ENCODE measurements around the gene HAX1.
"Not testable (repeated sequence)": the region's sequence is repeated elsewhere in the genome, so short reads cannot be mapped to it uniquely, and the experiment has no call there.

Gene HAX1

DNA sequence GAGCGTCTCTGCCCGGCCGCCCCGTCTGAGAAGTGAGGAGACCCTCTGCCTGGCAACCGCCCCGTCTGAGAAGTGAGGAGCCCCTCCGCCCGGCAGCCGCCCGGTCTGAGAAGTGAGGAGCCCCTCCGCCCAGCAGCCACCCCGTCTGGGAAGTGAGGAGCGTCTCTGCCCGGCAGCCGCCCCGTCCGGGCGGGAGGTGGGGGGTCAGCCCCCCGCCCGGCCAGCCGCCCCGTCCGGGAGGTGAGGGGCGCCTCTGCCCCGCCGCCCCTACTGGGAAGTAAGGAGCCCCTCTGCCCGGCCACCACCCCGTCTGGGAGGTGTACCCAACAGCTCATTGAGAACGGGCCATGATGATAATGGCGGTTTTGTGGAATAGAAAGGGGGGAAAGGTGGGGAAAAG, 15.2 kb downstream of the HAX1 start:
- DNase-seq = not testable (repeated sequence)

DNA sequence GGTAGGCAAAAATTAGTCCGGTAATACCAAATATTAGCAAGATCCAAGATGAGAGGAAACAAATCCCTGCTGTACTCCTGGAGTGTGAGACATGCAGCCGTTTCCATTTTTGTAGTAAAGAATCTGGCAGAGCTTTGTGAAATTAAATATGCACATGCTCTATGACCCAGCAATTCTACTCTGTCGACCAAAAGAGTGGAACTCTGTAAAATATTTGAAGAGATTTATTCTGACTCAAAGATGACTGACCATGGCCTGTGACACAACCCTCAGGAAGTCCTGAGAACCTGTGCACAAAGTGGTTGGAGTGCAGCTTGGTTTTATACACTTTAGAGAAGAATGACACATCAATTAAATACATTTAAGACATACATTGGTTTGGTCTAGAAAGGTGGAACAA, 16.2 kb downstream of the HAX1 start:
- no peak for DNase-seq

DNA sequence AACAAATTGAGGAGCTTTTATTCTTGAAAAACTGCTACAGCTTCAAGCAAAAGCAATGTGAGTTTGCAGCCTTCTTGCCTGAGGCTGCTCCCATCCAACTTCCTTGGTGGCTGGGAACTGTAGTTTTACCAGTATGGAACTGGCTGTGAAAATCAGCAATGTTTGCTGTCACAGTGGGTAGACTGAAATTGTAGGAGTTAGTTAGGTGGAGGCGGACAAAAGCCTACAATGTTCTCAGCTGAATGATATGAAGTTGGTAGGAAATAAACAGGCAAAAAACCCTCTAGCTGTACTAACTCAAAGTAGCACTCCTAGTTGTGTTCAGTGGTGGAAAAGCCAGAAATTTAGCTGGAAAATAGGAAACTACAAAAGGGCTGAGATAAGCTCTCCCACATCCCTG, 18.5 kb downstream of the HAX1 start:
- no peak for DNase-seq

DNA sequence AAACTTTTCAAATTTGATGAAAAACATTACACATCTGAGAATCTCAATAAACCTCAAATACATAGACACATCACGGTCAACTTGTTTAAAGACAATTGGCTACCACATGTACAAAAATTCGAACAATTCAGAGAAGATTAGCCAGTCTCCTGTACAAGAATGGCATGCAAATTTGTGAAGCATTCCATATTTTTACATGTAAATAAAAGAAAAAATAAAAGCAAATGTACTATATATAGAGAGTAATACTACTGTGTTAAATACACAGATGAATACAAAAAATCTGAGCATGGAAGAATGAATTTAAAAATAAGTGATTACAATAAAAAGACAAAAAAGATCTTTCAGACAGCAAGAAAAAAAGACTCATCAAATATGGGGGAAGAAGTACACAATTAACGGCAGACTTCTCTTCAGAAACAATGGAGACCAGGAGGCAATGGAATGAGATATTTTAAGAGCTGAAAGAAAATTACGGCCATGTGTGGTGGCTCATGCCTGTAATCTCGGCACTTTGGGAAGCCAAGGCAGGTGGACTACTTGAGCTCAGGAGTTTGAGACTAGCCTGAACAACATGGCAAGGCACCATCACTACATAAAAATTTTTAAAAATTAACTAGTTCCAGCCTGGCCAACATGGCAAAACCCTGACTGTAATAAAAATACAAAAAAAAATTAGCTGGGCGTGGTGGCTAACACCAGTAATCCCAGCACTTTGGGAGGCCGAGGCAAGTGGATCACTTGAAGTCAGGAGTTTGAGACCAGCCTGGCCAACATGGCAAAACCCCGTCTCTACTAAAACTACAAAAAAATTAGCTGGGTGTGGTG, 23.2 kb downstream of the HAX1 start:
- peak; percentile 52 for DNase-seq

DNA sequence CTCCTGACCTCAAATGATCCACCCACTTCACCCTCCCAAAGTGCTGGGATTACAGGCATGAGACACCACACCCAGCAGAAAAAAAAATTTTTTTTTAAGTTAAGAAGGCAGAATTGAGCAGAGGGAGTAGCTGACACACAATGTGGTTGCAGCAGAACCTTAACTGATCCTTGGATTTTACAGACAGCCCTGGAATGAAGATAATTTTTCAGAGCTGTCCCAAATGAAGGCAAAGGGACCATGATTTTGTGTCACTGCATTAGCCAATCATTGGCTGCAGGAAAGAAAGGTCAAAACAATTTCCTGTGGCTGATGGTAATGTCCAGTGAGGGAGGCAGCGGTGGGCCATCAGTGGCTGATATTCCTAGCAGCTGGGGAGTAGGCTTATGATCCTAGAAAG, 29.2 kb downstream of the HAX1 start:
- no peak for DNase-seq

DNA sequence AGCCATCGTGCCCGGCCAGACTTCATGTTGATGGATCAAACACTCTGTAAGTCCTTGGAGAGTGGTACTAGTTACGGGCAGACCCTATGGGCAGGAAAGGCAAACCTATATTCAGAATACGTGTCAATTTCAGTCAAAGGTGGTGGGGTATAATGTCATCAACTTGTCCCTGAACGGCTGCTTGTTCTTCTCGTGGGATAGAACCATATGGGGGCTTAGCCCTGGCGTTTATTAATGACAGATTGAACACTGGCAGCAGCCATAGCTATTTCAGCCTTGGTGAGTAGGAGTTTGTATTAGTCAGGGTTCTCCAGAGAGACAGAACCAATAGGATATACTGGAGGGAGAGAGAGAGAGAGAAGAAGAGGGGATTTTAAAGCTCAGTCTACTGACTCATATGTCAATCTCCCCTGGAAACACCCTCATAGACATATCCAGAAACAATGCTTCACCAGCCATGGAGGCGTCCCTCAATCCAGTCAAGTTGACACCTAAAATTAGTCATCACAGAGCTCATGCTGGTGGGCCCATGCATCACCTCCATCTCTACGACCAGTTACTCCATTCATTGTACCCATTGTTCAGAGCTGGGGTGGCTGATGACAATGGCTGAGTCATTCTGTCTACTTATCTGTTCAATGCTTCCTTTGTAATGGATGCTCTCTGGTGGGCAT, 32.4 kb downstream of the HAX1 start:
- no peak for DNase-seq

DNA sequence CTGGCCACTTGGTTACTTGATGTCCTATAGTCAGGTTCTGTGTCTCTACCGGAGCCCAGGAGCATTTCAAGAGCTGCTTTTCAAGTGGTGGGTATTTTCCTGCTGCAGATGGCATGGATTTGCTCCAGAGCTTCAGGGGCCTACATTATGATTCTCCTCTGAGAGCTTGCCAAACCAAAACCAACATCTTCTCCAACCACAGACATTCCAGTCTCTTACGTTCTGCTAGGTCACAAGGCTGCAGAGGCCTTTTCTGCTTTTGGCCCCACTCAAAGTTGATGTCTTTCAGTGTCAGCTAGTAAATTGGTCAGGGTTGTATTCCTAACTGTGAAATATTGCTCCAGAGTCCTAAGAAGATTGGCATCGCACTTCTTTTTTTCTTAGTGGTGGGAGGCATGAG, 33.7 kb downstream of the HAX1 start:
- DNase-seq = no peak

DNA sequence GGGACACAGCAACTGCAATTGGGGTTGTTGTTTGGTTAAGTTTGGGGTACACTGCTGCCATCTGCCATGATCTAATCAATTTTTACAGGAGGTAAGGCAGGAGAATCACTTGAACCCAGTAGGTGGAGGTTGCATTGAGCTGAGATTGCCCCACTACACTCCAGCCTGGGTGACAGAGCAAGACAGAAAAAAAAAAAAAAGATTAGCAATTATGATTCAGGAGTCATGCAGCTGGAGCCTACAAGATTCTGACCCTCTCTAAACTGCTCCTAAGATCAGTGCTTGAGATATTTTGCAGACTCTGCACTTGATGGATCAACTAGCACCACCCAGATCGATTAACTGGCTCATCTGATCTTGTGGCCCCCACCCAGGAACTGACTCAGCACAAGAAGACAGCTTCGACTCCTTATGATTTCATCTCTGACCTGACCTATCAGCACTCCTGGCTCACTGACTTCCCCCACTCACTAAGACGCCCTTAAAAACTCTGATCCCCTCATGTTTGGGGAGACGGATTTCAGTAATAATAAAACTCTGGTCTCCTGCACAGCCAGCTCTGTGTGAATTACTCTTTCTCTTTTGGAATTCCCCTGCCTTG, 35.3 kb downstream of the HAX1 start:
- not testable (repeated sequence) for DNase-seq

DNA sequence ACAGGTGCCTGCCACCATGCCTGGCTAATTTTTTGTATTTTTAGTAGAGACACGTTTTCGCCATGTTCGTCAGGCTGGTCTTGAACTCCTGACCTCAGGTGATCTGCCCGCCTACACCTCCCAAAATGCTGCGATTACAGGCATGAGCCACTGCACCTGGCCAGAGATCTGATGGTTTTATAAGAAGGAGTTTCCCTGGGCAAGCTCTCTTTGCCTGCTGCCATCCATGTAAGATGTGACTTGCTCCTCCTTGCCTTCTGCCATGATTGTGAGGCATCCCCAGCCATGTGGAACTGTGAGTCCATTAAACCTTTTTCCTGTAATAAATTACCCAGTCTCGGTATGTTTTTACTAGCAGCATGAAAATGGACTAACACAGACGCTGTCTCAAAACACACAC, 36.7 kb downstream of the HAX1 start:
- DNase-seq = not testable (repeated sequence)

DNA sequence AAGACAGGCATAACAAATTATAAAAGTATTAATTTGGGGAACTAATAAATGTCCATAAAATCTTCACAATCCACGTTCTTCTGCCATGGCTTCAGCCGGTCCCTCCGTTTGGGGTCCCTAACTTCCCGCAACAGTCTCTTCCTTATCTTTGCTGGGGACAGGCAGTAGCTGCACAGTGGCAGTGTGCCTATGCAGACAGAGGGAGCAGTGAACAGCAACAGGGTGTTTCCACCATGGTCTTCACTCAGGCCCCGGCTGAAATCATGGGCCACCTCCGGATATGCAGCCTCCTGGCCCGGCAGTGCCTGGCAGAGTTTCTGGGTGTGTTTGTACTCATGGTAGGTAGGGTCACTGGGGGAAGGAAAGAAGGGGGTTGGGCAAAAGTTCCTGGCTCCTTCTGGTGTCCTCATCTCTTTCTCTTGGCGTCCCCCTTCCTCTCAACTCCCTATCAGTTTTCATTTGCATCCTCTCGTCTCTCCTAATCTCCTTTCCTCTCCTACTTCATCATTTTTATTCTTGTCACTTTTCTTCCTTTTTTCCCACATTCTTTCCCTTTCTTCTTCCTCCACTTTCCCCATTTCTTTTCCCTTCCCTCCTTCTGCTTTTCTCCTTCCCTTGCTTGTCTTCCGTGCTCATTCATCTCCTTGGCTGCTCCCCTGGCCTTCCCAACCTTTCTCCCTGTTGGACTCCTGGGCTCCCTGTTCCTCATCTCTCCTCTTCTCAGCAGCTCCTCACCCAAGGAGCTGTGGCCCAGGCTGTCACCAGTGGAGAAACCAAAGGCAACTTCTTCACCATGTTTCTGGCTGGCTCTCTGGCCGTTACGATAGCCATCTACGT, 40.0 kb downstream of the HAX1 start:
- DNase-seq = not testable (repeated sequence)

DNA sequence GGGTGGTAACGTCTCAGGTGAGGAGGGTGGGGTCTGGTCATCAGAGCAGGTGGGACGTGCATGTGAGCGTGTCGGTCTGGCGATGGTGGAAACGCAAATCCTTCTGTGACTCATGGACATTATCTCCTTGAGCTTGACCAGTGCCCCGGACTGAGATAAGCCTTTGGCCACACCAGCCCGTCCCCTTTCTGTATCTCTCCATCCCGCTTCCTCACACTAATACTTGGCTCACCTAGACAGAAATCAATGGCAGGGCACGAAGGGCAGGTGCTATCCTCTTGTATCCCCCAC, 40.6 kb downstream of the HAX1 start:
- DNase-seq = no peak

DNA sequence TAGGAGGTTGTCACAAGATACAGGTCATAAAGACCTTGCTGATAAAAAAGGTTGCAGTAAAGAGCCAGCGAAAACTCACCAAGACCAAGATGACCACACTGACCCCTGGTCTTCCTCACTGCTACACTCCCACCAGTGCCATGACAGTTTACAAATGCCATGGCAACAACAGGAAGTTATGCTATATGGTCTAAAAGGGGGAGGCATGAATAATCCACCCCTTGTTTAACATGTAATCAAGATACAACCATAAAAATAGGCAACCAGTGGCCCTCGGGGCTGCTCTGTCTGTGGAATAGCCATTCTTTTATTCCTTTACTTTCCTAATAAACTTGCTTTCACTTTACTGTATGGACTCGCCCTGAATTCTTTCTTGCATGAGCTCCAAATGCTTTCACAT, 41.8 kb downstream of the HAX1 start:
- not testable (repeated sequence) for DNase-seq

DNA sequence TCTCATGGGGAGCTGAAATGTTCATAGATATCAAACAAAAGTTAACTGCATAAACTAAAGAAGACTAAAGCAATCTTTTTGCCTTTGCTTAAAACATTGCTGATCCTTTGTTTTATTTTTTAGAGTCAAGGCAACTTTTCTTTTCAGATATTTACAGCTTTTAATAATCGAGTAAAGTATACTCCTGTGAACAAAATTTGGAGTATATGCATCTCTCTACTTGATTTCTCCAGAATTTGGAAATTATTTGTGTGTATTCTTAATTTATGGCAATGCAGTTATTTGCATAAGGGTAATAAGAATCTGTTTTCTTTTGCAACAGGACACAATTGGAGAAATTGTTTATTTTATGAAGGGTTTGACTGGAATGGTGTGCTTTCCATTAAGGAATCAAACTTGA, 44.3 kb downstream of the HAX1 start:
- DNase-seq = peak; percentile 33

DNA sequence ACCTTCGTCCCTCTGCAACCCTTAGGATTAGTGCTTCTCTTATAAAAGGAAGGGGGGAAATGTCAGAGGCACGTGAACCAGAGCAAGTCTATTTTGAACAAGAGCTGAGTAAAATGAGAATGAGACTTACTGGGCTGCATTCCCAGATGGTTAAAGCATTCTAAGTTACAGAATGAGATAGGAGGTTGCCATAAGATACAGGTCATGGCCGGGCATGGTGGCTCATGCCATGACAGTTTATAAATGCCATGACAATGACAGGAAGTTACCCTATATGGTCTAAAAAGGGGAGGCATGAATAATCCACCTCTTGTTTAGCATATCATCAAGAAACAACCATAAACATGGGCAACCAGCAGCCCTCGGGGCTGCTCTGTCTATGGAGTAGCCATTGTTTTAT, 46.0 kb downstream of the HAX1 start:
- no peak for DNase-seq

DNA sequence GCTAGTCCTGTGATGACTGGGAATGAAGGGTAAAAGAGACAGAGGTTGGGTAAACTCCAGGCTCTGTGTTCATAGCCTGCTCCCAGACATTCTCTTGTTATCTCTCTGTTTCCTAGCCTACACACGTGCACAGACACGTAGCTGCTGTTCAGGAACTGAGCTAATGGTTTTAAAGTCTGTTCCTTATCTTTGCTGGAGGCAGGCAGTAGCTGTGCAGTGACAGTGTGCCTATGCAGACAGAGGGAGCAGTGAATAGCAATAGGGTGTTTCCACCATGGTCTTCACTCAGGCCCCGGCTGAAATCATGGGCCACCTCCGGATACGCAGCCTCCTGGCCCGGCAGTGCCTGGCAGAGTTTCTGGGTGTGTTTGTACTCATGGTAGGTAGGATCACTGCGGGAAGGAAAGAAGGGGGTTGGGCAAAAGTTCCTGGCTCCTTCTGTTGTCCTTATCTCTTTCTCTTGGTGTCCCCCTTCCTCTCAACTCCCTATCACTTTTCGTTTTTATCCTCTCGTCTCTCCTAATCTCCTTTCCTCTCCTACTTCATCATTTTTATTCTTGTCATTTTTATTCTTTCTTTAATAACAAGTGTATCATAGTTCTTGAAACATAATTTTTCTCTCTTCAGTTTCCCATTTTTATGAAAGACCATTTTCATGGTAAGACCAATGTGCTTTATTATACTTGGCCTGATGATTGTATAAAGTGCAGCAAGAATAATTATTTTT, 48.6 kb downstream of the HAX1 start, which contains the start of gene AQP10:
Gene AQP10, plus strand, starts transcription at position 212 of the 727 bp plus-strand sequence. Its CDS starts 63 bp downstream, at position 275.
- DNase-seq = peak; percentile 95

DNA sequence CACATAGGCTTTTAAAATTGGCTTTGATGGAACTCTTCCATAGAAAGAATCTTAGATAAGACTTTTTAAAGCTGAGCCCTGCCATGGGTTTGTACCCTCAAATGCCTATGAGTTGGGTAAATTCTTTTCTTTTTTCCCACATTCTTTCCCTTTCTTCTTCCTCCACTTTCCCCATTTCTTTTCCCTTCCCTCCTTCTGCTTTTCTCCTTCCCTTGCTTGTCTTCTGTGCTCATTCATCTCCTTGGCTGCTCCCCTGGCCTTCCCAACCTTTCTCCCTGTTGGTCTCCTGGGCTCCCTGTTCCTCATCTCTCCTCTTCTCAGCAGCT, 49.1 kb downstream of the HAX1 start:
- DNase-seq = not testable (repeated sequence)

DNA sequence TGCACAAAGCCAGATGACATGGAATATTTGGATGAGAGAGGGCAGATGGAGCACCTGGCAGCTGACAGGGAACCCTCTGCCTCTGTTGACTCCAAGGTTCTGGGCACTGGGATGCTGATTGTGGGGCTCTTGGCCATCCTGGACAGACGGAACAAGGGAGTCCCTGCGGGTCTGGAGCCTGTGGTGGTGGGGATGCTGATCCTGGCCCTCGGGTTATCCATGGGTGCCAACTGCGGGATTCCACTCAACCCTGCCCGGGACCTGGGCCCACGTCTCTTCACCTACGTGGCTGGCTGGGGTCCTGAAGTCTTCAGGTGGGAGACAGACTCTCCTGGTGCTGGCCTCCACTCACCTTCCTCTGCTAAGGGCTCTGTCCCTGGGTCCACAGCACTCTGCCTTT, 51.1 kb downstream of the HAX1 start:
- DNase-seq = no peak

DNA sequence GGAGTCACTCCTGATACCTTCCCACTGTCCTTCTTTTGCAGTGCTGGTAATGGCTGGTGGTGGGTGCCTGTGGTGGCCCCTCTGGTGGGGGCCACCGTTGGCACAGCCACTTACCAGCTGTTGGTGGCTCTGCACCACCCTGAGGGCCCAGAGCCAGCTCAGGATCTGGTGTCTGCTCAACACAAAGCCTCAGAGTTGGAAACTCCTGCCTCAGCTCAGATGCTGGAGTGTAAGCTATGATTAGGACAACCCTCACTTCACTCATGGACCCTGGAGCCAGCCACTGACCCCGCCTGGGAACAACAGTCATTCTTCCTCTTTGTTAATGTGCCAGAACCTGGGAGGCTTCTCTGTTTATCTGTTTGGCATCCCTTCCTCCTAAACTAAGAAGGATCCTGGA, 51.8 kb downstream of the HAX1 start:
- DNase-seq = no peak

DNA sequence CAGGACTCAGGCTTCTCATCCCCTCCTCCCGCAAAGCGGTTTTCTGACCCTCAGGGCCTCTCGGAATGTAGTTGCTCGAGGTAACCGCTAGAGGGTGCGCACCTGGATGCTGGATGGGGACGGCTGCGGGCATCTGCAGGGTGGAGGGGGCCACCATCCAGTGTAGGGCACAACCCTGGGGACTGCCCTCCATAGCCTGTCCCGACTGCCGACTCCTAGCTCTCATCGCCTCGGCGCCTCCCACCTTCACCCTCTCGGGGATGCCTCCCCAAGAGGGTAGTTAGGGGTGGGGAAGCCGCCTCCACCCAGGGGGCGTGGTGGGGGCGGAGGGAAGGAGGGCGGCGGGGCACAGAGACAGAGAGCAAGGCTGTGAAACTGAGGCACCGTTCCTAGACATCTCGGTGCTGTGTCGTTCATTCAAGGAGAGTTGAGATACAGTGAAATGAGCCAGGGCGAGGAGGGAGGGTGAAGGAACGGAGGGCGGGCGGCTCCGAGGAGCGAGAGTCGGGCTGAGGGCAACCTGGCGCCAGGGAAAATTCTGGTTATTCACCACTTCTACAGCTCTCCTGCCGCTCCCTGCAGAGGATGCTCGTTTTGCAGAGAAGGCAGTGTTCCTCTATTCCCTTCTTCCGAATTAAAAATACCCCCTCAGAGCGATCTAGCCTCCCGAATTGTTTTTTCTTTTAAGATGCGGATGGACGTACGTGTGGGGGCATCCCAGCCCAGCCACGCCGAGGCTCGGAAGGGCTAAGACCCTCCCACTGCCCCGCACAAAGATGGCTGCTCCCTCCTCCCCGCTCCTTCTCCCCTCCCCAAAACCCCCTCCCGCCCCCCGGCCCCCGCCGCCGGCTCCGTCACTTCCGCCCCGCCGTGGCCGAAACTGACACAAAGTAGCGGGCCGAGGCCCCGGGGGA, 52.5 kb downstream of the HAX1 start, which contains the start of gene ATP8B2:
Gene ATP8B2, plus strand, starts transcription at position 857 of the 914 bp plus-strand sequence. CDS start 2,617 bp downstream, outside the sequence.
- DNase-seq = peak; percentile 89

All from hematopoietic multipotent progenitor cell treated with erythropoietin and hydrocortisone succinate and interleukin-3 and kit ligand, for 6 days (in vitro differentiated cells).